ENCODE data around the gene IQGAP2.

- TF ChIP-seq CTCF (IDR thresholded peaks at IDR 0.05; ENCODE audit: insufficient read depth, low read length, poor library complexity, severe bottlenecking) (no peak), EZH2phosphoT487 (conservative IDR thresholded peaks at IDR 0.05; ENCODE audit: low read length) (no peak)
These were observed 259.4 kb downstream of the IQGAP2 start for GRCh38 chr5:76662521-76662920.

All from SU-DHL-6 (cell line).